ENCODE measurements around the gene RTP2. TPM values are rescaled to one million over a fixed set of nuclear protein-coding genes. Genes with fewer than 3 reads are reported as not detected.

Gene RTP2
- total RNA-seq, 6 donors from 2014 or later, result not detected

- Histone ChIP-seq H3K27ac (no peak overlapping the region), H3K27me3 (no peaks in the 10 kb centered on the region), H3K9me3 (no peaks in the 10 kb centered on the region), H3K4me1 (peaks cover 0 to 8% (median 3%) of the 10 kb centered on the region in 4 donors), H3K4me3 (no peak overlapping the region), H3K36me3 (peaks cover 21 to 39% (median 32%) of the 10 kb centered on the region in 4 donors)
- TF ChIP-seq POLR2A (IDR thresholded peaks at IDR 0.05) (no peak), EP300 (IDR thresholded peaks at IDR 0.05) (no peak), POLR2AphosphoS5 (IDR thresholded peaks at IDR 0.05) (no peak)
- TF ChIP-seq, protein P1, sequence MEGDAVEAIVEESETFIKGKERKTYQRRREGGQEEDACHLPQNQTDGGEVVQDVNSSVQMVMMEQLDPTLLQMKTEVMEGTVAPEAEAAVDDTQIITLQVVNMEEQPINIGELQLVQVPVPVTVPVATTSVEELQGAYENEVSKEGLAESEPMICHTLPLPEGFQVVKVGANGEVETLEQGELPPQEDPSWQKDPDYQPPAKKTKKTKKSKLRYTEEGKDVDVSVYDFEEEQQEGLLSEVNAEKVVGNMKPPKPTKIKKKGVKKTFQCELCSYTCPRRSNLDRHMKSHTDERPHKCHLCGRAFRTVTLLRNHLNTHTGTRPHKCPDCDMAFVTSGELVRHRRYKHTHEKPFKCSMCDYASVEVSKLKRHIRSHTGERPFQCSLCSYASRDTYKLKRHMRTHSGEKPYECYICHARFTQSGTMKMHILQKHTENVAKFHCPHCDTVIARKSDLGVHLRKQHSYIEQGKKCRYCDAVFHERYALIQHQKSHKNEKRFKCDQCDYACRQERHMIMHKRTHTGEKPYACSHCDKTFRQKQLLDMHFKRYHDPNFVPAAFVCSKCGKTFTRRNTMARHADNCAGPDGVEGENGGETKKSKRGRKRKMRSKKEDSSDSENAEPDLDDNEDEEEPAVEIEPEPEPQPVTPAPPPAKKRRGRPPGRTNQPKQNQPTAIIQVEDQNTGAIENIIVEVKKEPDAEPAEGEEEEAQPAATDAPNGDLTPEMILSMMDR (IDR thresholded peaks at IDR 0.05), result no peak
- WGBS, 2 donors, result 88% methylated on average over 5 of the region's 5 CpGs
- no peak for DNase-seq
- ATAC-seq (ENCODE audit: low FRiP score in 2 of 2), result peak in 1 of 2 donors; percentile 28
These were observed 16.4 kb upstream of the RTP2 start for GRCh38 chr3:187718802-187719201.

GRCh38 chr3:187717572-187717971 lies 15.2 kb upstream of the RTP2 start:
- ATAC-seq (ENCODE audit: low FRiP score in 2 of 2) (no peak), DNase-seq (no peak)
- Histone ChIP-seq H3K4me1 (peaks cover 0 to 14% (median 3%) of the 10 kb centered on the region in 4 donors), H3K36me3 (peaks cover 13 to 26% (median 20%) of the 10 kb centered on the region in 4 donors), H3K9me3 (no peaks in the 10 kb centered on the region), H3K27ac (no peak overlapping the region), H3K27me3 (no peaks in the 10 kb centered on the region), H3K4me3 (no peak overlapping the region)
- no peak for TF ChIP-seq EP300 (IDR thresholded peaks at IDR 0.05)
- TF ChIP-seq POLR2A (IDR thresholded peaks at IDR 0.05), result no peak
- TF ChIP-seq POLR2AphosphoS5 (IDR thresholded peaks at IDR 0.05), result no peak
- TF ChIP-seq, protein P1 (IDR thresholded peaks at IDR 0.05), result no peak
- 56 to 79% methylated on average over 1 of the region's 1 CpG for WGBS, 2 donors

DNA sequence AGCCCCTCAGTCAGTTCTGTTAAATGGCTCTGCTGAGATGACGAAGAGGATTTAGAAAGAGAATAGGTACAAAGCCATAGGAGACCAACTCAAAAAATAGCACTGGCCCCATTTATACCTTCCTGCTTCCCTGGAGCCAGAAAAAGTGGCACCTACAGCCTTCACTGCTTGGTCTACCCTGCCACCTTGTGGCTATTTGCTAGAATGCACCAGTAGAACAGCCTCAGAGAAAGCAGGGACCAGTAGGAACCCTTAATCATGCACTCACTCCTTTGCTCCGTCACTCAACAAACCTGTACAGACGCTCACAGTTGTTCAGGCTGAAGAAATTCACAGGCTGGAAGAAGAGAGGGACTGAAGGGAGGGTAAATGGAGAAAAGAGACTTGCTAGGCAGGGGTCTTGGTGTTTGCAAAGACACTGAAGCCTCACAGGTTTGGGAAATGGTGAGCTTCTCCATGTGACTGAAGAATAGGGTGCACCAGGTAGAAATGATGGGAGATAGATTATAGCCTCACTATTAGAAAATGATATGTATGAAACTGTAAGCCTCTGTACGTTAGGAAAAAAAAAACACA lies 12.1 kb upstream of the RTP2 start:
- Histone ChIP-seq H3K27ac (no peak overlapping the region), H3K9me3 (no peaks in the 10 kb centered on the region), H3K36me3 (no peaks in the 10 kb centered on the region), H3K4me1 (peaks cover 0 to 14% (median 3%) of the 10 kb centered on the region in 4 donors), H3K27me3 (no peaks in the 10 kb centered on the region), H3K4me3 (no peak overlapping the region)
- ATAC-seq (ENCODE audit: low FRiP score in 2 of 2), result peak; percentile 91 to 94
- TF ChIP-seq, protein P1 (IDR thresholded peaks at IDR 0.05), result peak; percentile 87 to 96 (median 91)
- no peak for TF ChIP-seq POLR2AphosphoS5 (IDR thresholded peaks at IDR 0.05)
- 13 to 17% methylated on average over 4 of the region's 4 CpGs for WGBS, 2 donors
- DNase-seq, result peak in 1 of 2 donors; percentile 72

DNA sequence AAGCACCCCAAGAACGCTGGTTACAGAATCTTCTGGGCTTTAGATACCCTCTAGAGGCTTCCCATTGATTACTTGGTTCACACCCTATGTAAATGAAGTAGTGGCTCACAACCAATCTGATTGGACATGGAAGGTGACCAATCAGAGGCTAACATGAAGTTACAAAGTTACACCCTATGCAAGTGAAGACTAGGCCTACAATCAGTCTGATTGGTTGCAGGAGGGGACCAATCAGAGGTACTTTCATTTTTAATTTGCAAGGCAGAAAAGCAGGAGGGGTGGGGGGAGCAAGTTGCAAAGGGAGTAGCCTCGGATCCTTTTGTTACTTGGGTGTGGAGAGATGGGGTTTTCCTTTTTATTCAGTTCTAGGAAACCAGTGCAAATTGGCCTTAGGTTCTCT lies 11.1 kb upstream of the RTP2 start:
- ATAC-seq (ENCODE audit: low FRiP score in 2 of 2) (peak in 1 of 2 donors; percentile 46), DNase-seq (no peak)
- WGBS, 2 donors, result 71 to 76% methylated on average over 2 of the region's 2 CpGs
- no peaks in the 10 kb centered on the region for H3K27me3 ChIP-seq
- no peak overlapping the region for H3K4me3 ChIP-seq
- peaks cover 0 to 14% (median 3%) of the 10 kb centered on the region in 4 donors for H3K4me1 ChIP-seq
- no peaks in the 10 kb centered on the region for H3K36me3 ChIP-seq
- H3K27ac ChIP-seq, result peak overlapping the region in 1 of 4 donors; percentile 23
- no peaks in the 10 kb centered on the region for H3K9me3 ChIP-seq
- TF ChIP-seq EP300 (IDR thresholded peaks at IDR 0.05) (no peak), POLR2A (IDR thresholded peaks at IDR 0.05) (no peak), POLR2AphosphoS5 (IDR thresholded peaks at IDR 0.05) (no peak)
- TF ChIP-seq, protein P1 (IDR thresholded peaks at IDR 0.05), result no peak

DNA sequence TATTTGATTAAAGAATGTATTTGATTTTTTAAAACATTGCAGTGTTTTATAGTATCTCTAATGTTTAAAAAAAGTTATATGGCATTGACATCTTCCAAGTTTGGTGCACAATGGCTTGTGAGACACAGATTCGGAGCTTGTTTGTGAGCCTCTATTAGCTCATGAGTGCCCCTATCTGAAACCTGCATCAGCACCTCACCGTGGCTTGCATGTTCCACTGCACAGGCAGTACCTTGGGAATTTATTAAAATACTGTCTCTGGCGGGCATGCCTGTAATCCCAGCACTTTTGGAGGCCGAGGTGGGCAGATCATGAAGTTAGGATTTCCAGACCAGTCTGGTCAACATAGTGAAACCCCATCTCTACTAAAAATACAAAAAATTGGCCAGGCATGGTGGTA lies 6.8 kb upstream of the RTP2 start:
- 80 to 84% methylated on average over 4 of the region's 4 CpGs for WGBS, 2 donors
- no peak for ATAC-seq (ENCODE audit: low FRiP score in 2 of 2)
- TF ChIP-seq POLR2A (IDR thresholded peaks at IDR 0.05) (no peak), POLR2AphosphoS5 (IDR thresholded peaks at IDR 0.05) (no peak), EP300 (IDR thresholded peaks at IDR 0.05) (no peak)
- TF ChIP-seq, protein P1 (IDR thresholded peaks at IDR 0.05), result no peak

More for the DNA sequence above, 6.8 kb upstream of the RTP2 start:
- no peak overlapping the region for H3K4me3 ChIP-seq
- no peaks in the 10 kb centered on the region for H3K9me3 ChIP-seq
- peaks cover 0 to 9% (median 2%) of the 10 kb centered on the region in 4 donors for H3K4me1 ChIP-seq
- no peaks in the 10 kb centered on the region for H3K27me3 ChIP-seq
- no peaks in the 10 kb centered on the region for H3K36me3 ChIP-seq
- H3K27ac ChIP-seq, result no peak overlapping the region
- DNase-seq, result no peak
